IMR-90 (cell line): ENCODE measurements around the gene SERINC3. TPM values are rescaled to one million over a fixed set of nuclear protein-coding genes. Genes with fewer than 3 reads are reported as not detected.
A peak's percentile ranks its signal among the peaks of the same experiment; 100 is the strongest.

Experiments
- ATAC-seq: fragments of 200-7000 bp; cut with Tn5 transposase; 2 replicates; pipeline ENCODE4 v1.9.1; 2020; ENCODE audit warnings: low read depth, mild to moderate bottlenecking, moderate library complexity
- BruUV-seq: library from RNA; stranded (reverse); fragments of 400-500 nt; replicated peaks from 2 replicates; lab custom pipeline; 2021; lab: Mats Ljungman, UMichigan
- CTCF ChIA-PET: fragments of 300-600 bp; formaldehyde crosslinking; extraction: SDS; loops from one replicate; lab custom pipeline; 2021; ENCODE audit warnings: antibody characterized with exemption; lab: Yijun Ruan, JAX
- POLR2A ChIA-PET: fragments of 300-600 bp; sonication (Branson Sonifier 250); formaldehyde crosslinking; loops from one replicate; lab custom pipeline; 2022; ENCODE audit warnings: antibody characterized with exemption; ENCODE audit not compliant: unreplicated experiment; lab: Charles Lee
- DNase-seq: peaks from one replicate; pipeline ENCODE4 v3.0.0; 2013
- H2AFZ ChIP-seq: replicated peaks from 2 replicates; pipeline ENCODE3; 2013; ENCODE audit warnings: low read length, mild to moderate bottlenecking; ENCODE audit not compliant: poor library complexity
- H2AK5ac ChIP-seq: 2 replicates; pipeline ENCODE4 v1.6.1; 2013; ENCODE audit warnings: low read depth, low read length, inconsistent platforms
- H2AK9ac ChIP-seq: replicated peaks from 2 replicates; pipeline ENCODE3; 2013; ENCODE audit warnings: mild to moderate bottlenecking, low read depth, low read length, moderate library complexity; ENCODE audit not compliant: poor library complexity
- H2BK120ac ChIP-seq: 2 replicates; pipeline ENCODE4 v1.6.1; 2013; ENCODE audit warnings: low read depth, low read length, inconsistent platforms
- H2BK15ac ChIP-seq: 3 replicates; pipeline ENCODE4 v1.6.1; 2013; ENCODE audit warnings: low read depth, low read length, inconsistent platforms
- H2BK20ac ChIP-seq: 2 replicates; pipeline ENCODE4 v1.6.1; 2013; ENCODE audit warnings: low read depth, mild to moderate bottlenecking, inconsistent platforms, low read length, moderate library complexity
- H2BK5ac ChIP-seq: 2 replicates; pipeline ENCODE4 v1.6.1; 2013; ENCODE audit warnings: mild to moderate bottlenecking, low read depth, low read length, inconsistent platforms; ENCODE audit not compliant: poor library complexity, severe bottlenecking
- H3K14ac ChIP-seq: replicated peaks from 2 replicates; pipeline ENCODE4 v1.6.1; 2013; ENCODE audit warnings: low read depth, low read length, inconsistent platforms
- H3K18ac ChIP-seq: 2 replicates; pipeline ENCODE4 v1.6.1; 2013; ENCODE audit warnings: low read depth, low read length, control low read depth
- H3K23ac ChIP-seq: 2 replicates; pipeline ENCODE4 v1.6.1; 2013; ENCODE audit warnings: low read depth, low read length, inconsistent platforms
- H3K27ac ChIP-seq: 2 replicates; pipeline ENCODE4 v1.5.1; 2013; ENCODE audit warnings: mild to moderate bottlenecking, control low read depth, low read length; ENCODE audit not compliant: insufficient read depth
- H3K27me3 ChIP-seq: 2 replicates; pipeline ENCODE4 v1.6.1; 2013; ENCODE audit warnings: low read length; ENCODE audit not compliant: control insufficient read depth, insufficient read depth
- H3K36me3 ChIP-seq: 2 replicates; pipeline ENCODE4 v1.6.1; 2013; ENCODE audit warnings: low read length, mixed read lengths; ENCODE audit not compliant: control insufficient read depth, insufficient read depth
- H3K4ac ChIP-seq: 2 replicates; pipeline ENCODE4 v1.6.1; 2013; ENCODE audit warnings: low read depth, low read length, inconsistent platforms
- H3K4me1 ChIP-seq: 2 replicates; pipeline ENCODE4 v1.6.1; 2013; ENCODE audit warnings: low read length, mixed read lengths; ENCODE audit not compliant: control insufficient read depth, insufficient read depth
- H3K4me2 ChIP-seq: 2 replicates; pipeline ENCODE4 v1.6.1; 2013; ENCODE audit warnings: low read depth, mild to moderate bottlenecking, control low read depth, low read length, moderate library complexity
- H3K4me3 ChIP-seq: 2 replicates; pipeline ENCODE4 v1.5.1; 2013; ENCODE audit warnings: low read depth, mild to moderate bottlenecking, control low read depth, low read length, moderate library complexity; ENCODE audit not compliant: insufficient read depth
- H3K56ac ChIP-seq: 2 replicates; pipeline ENCODE4 v1.6.1; 2013; ENCODE audit warnings: low read length, inconsistent platforms; ENCODE audit not compliant: insufficient read depth; ENCODE audit errors: extremely low read depth
- H3K79me1 ChIP-seq, 2 experiments: 2 replicates each; pipeline ENCODE4 v1.6.1; 2013; ENCODE audit warnings: low read length in 2 of 2, inconsistent platforms in 1 of 2, low read depth in 1 of 2
- H3K9ac ChIP-seq: 2 replicates; pipeline ENCODE4 v1.6.1; 2013; ENCODE audit warnings: low read depth, low read length, control low read depth
- H3K9me1 ChIP-seq: 2 replicates; pipeline ENCODE4 v1.6.1; 2013; ENCODE audit warnings: low read length, inconsistent platforms; ENCODE audit not compliant: insufficient read depth
- H3K9me3 ChIP-seq: 2 replicates; pipeline ENCODE4 v1.6.1; 2013; ENCODE audit warnings: low read length; ENCODE audit not compliant: control insufficient read depth, insufficient read depth
- H4K20me1 ChIP-seq: 2 replicates; pipeline ENCODE4 v1.6.1; 2013; ENCODE audit warnings: low read length, inconsistent platforms; ENCODE audit not compliant: insufficient read depth
- H4K5ac ChIP-seq: 2 replicates; pipeline ENCODE4 v1.6.1; 2013; ENCODE audit warnings: mild to moderate bottlenecking, low read depth, low read length, control low read depth
- H4K8ac ChIP-seq, 2 experiments: 2 replicates each; pipeline ENCODE4 v1.6.1; 2013; ENCODE audit warnings: low read depth in 2 of 2, low read length in 2 of 2, control low read depth in 1 of 2, inconsistent platforms in 1 of 2
- H4K91ac ChIP-seq: 2 replicates; pipeline ENCODE4 v1.6.1; 2013; ENCODE audit warnings: low read depth, low read length, inconsistent platforms; ENCODE audit not compliant: insufficient read depth
- BHLHE40 ChIP-seq: fragments of 150-350 bp; IDR thresholded peaks from 2 replicates; pipeline ENCODE4 v1.6.1; 2016; ENCODE audit warnings: mild to moderate bottlenecking, low read depth, low read length
- CEBPB ChIP-seq: IDR thresholded peaks from 2 replicates; pipeline ENCODE4 v1.6.1; 2012; ENCODE audit warnings: low read depth, low read length, improper control_type of control experiment
- CHD1 ChIP-seq: IDR thresholded peaks from 2 replicates; pipeline ENCODE4 v1.6.1; 2012; ENCODE audit warnings: low read depth, low read length, improper control_type of control experiment
- CTCF ChIP-seq: conservative IDR thresholded peaks from 2 replicates; pipeline ENCODE4 v1.5.1; 2012; ENCODE audit warnings: mild to moderate bottlenecking, low read depth, low read length, improper control_type of control experiment
- ELK1 ChIP-seq: fragments of 150-350 bp; IDR thresholded peaks from 2 replicates; pipeline ENCODE4 v1.6.1; 2016; ENCODE audit warnings: low read depth, mild to moderate bottlenecking, low read length, moderate library complexity, borderline replicate concordance
- FOS ChIP-seq: fragments of 150-350 bp; IDR thresholded peaks from 2 replicates; pipeline ENCODE4 v1.6.1; 2016; ENCODE audit warnings: low read depth, low read length
- MAFK ChIP-seq: IDR thresholded peaks from 2 replicates; pipeline ENCODE4 v1.6.1; 2012; ENCODE audit warnings: low read depth, low read length, improper control_type of control experiment
- MAZ ChIP-seq: IDR thresholded peaks from 2 replicates; pipeline ENCODE4 v1.6.1; 2012; ENCODE audit warnings: low read depth, mild to moderate bottlenecking, low read length, improper control_type of control experiment, moderate library complexity, borderline replicate concordance
- MXI1 ChIP-seq: IDR thresholded peaks from 2 replicates; pipeline ENCODE4 v1.6.1; 2012; ENCODE audit warnings: low read depth, mild to moderate bottlenecking, low read length, moderate library complexity, borderline replicate concordance
- NFE2L2 ChIP-seq: fragments of 150-350 bp; IDR thresholded peaks from 2 replicates; pipeline ENCODE4 v1.6.1; 2016; ENCODE audit warnings: low read depth, mild to moderate bottlenecking, low read length
- POLR2A ChIP-seq: IDR thresholded peaks from 2 replicates; pipeline ENCODE4 v1.6.1; 2012; ENCODE audit warnings: mild to moderate bottlenecking, low read depth, low read length
- RAD21 ChIP-seq: IDR thresholded peaks from 2 replicates; pipeline ENCODE4 v1.6.1; 2012; ENCODE audit warnings: low read length, improper control_type of control experiment
- RCOR1 ChIP-seq: IDR thresholded peaks from 2 replicates; pipeline ENCODE4 v1.6.1; 2012; ENCODE audit warnings: mild to moderate bottlenecking, low read length, improper control_type of control experiment; ENCODE audit not compliant: insufficient replicate concordance
- RFX5 ChIP-seq: IDR thresholded peaks from 2 replicates; pipeline ENCODE4 v1.8.0; 2012; ENCODE audit warnings: low read depth, mild to moderate bottlenecking, low read length, moderate library complexity
- SMC3 ChIP-seq: fragments of 150-350 bp; IDR thresholded peaks from 2 replicates; pipeline ENCODE4 v1.6.1; 2016; ENCODE audit warnings: low read depth, mild to moderate bottlenecking, antibody characterized with exemption, low read length, moderate library complexity
- USF2 ChIP-seq: fragments of 150-350 bp; IDR thresholded peaks from 2 replicates; pipeline ENCODE4 v1.6.1; 2017; ENCODE audit warnings: mild to moderate bottlenecking, antibody characterized with exemption, low read length, low read depth
- WGBS, 2 experiments: methylation state at CpG; one replicate each; pipeline versions ENCODE4 v1.1.5 to v1.1.7; 2013; ENCODE audit warnings: missing lambda C conversion rate in 2 of 2; ENCODE audit not compliant: insufficient read length in 1 of 2; ENCODE audit errors: extremely low coverage in 2 of 2; 5-methylcytosine and 5-hydroxymethylcytosine counted together
- dilution Hi-C: fragments of 300-500 bp; cut with HindIII; formaldehyde crosslinking; loops from one replicate; pipeline ENCODE4 v1.14.3; 2018; ENCODE audit warnings: low sequenced_read_pairs; ENCODE audit not compliant: unreplicated experiment
- in situ Hi-C: fragments of 300-500 bp; cut with MboI; formaldehyde crosslinking; loops from 3 replicates; pipeline ENCODE4 v1.14.3; 2019; ENCODE audit warnings: low sequenced_read_pairs, inconsistent platforms, mixed read lengths
- intact Hi-C: fragments of 100-400 bp; cut with micrococcal nuclease; formaldehyde crosslinking; loops from 2 replicates; pipeline ENCODE4 v1.10.0; 2022
- polyA plus RNA-seq, 3 experiments: library from polyadenylated mRNA; depleted of rRNA; stranded (reverse); fragments of >200 nt; gene quantifications; 2 replicates each; pipeline ENCODE4 v1.2.3, GENCODE V29; 2012; ENCODE audit warnings: low replicate concordance in 1 of 3
- total RNA-seq: library from RNA; depleted of rRNA; stranded (reverse); fragments of >200 nt; gene quantifications from 2 replicates; pipeline ENCODE4 v1.2.3, GENCODE V29; 2012

The SERINC3 gene
- total and polyA plus RNA-seq, 2 of the 4 experiments (the other 2 are of a cell fraction): 101 to 132 TPM

- H3K4me2 ChIP-seq: no peak overlapping the region
- in situ Hi-C loops (loop anchor here (10.0 kb wide), 2 partner anchors 143 to 257 kb away; partner anchors contain the start of gene OSER1), dilution Hi-C loops (no loop called here), intact Hi-C loops (loop anchor here (1.0 kb wide), 2 partner anchors 83 to 254 kb away; no protein-coding TSS in a partner anchor)
- no TSS peak for BruUV-seq
- no peak overlapping the region for H3K4me3 ChIP-seq
- peaks cover 6% of the 10 kb centered on the region; the same call in 1 of the 2 replicates for H3K9me1 ChIP-seq
- no peak overlapping the region for H4K91ac ChIP-seq
- no peak overlapping the region for H2BK15ac ChIP-seq
- H3K56ac ChIP-seq: no peak overlapping the region
- POLR2A ChIA-PET: no interaction called here
- no peak overlapping the region for H3K23ac ChIP-seq
- H3K27me3 ChIP-seq: peaks cover 16% of the 10 kb centered on the region
- no peaks in the 10 kb centered on the region for H3K36me3 ChIP-seq
- no peak overlapping the region for H2BK120ac ChIP-seq
- no peak overlapping the region for H4K5ac ChIP-seq
- H3K9me3 ChIP-seq: no peaks in the 10 kb centered on the region
- CTCF ChIA-PET: interaction anchor here (0.6 to 1.1 kb wide), 6 partner anchors 10 to 161 kb away, joined by 3 to 4 read pairs (median 3); no protein-coding TSS in a partner anchor
- H2BK5ac ChIP-seq: no peak overlapping the region
- H3K14ac ChIP-seq: no peak overlapping the region
- H3K27ac ChIP-seq: no peak overlapping the region
- H2AFZ ChIP-seq: no peak overlapping the region
- H4K20me1 ChIP-seq: no peaks in the 10 kb centered on the region
- H3K18ac ChIP-seq: no peak overlapping the region
- 0 out of 2 replicates have a peak, but pooled peaks cover 4% of the 10 kb centered on the region for H3K4me1 ChIP-seq
- H2AK5ac ChIP-seq: no peak overlapping the region
- no peak overlapping the region for H3K9ac ChIP-seq
- DNase-seq (peak; percentile 44), ATAC-seq (no peak)
- no peak overlapping the region for H3K4ac ChIP-seq
- H2BK20ac ChIP-seq: no peak overlapping the region
- 50% methylated on average over 1 of the region's 2 CpGs; no CpG with 5 or more reads in 1 of the 2 experiments for WGBS, 2 experiments
- peaks cover 6 to 14% of the 10 kb centered on the region in 2 experiments for H3K79me1 ChIP-seq
- H4K8ac ChIP-seq: no peak overlapping the region
- TF ChIP-seq RAD21 (peak; percentile 61), FOS (no peak), MAFK (no peak), BHLHE40 (no peak), CTCF (peak; percentile 57), USF2 (no peak), ELK1 (no peak), POLR2A (no peak), SMC3 (peak; percentile 48), NFE2L2 (no peak), MXI1 (no peak), RFX5 (no peak), MAZ (no peak), CEBPB (peak; percentile 46; the same call in 1 of the 2 replicates), CHD1 (no peak), RCOR1 (no peak)
- no peak overlapping the region for H2AK9ac ChIP-seq
Observed at GRCh38 chr20:44471481-44471882, 50.4 kb downstream of the SERINC3 start.
